Measurements from ENCODE around the gene NFATC1. TPM values are rescaled to one million over a fixed set of nuclear protein-coding genes. Genes with fewer than 3 reads are reported as not detected.

Gene NFATC1
- total and polyA plus RNA-seq, 8 donors = 3.4 to 7.9 (median 4.4) TPM

DNA sequence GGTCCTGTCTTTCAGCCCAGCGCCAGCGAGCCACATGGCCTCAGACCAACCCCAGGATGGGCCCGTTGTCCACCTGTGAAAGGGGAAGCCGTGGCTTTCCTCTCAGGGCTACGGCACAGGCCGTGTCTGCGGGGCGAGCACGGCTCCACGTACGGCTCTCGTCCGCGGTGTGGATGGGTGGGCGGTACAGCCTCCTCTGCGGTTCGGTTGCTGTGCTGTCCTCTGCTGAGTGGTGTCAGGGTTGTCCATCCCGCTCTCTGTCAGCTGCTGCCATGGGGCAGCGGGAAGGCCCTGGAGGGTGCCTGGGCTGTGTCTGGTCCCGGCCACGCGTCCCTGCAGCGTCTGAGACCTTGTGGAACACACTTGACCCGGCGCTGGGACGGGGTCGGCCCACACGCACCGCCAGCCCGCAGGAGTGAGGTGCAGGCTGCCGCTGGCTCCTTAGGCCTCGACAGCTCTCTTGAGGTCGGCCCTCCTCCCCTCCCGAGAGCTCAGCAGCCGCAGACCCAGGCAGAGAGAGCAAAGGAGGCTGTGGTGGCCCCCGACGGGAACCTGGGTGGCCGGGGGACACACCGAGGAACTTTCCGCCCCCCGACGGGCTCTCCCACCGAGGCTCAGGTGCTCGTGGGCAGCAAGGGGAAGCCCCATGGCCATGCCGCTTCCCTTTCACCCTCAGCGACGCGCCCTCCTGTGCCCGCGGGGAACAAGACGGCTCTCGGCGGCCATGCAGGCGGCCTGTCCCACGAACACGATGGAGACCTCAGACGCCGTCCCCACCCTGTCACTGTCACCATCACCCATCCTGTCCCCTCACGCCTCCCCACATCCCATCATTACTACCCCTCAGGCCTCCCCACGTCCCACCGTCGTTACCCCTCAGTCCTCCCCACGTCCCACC lies 128.7 kb downstream of the NFATC1 start:
- intact Hi-C loops (cut with DNase I) = loop anchor here in 1 of 3 donors (5.0 kb wide), 1 partner anchor 142 kb away; no protein-coding TSS in a partner anchor

DNA sequence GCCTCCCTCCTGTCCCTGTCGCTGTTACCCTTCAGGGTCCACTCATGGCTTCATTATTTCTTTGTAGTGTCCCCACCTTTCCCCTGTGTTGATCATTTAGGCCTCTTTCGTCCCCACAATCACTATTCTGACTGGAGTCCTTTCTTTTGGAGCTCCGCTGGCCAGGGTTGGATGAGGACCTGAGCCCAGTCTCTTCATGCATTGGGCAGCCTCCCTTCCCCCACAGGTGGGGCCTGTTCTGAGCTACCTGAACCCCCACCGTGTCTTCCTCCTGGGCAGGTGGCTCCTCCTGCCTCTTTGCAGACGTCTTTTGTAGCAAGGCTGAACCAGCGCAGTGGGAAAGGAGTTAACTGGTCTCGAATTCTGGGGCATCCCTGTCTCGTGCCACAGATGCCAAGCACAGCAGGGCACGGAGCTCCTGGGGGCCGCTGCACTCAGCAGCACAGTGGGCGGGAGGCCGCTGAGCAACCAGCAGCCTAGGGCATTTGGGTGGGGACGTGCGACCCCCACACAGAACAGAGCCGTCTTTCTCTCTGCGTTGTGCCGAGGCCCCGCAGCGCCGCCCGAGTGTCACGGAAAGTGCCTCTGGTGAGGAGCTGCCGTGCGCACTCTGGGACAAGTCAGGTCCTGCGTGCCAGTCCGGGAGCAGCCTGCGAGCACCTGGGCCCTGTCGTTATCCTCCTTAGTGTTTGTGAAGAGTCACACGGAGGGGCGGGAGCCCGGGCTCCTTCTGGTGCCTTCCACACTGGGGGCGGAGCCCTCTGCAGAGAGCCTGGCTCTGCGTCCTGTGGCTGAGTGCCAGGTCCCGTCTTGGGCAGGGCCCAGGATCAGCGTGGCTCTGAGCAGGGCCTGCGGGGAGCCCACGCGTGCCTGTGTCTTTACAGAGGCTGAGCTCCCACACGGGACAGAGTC lies 130.1 kb downstream of the NFATC1 start:
- no peak for FAIRE-seq
- WGBS, 2 donors = 71 to 75% methylated on average over 39 of the region's 39 CpGs
- Histone ChIP-seq H3K4me3 (no peak overlapping the region), H3K27me3 (no peaks in the 10 kb centered on the region), H3K27ac (no peak overlapping the region), H3K4me1 (no peaks in the 10 kb centered on the region), H3K36me3 (no peaks in the 10 kb centered on the region), H3K9me3 (no peaks in the 10 kb centered on the region)
- DNase-seq = peak in 3 of 6 donors; percentile 14 to 62 (median 61)
- TF ChIP-seq, protein P1, sequence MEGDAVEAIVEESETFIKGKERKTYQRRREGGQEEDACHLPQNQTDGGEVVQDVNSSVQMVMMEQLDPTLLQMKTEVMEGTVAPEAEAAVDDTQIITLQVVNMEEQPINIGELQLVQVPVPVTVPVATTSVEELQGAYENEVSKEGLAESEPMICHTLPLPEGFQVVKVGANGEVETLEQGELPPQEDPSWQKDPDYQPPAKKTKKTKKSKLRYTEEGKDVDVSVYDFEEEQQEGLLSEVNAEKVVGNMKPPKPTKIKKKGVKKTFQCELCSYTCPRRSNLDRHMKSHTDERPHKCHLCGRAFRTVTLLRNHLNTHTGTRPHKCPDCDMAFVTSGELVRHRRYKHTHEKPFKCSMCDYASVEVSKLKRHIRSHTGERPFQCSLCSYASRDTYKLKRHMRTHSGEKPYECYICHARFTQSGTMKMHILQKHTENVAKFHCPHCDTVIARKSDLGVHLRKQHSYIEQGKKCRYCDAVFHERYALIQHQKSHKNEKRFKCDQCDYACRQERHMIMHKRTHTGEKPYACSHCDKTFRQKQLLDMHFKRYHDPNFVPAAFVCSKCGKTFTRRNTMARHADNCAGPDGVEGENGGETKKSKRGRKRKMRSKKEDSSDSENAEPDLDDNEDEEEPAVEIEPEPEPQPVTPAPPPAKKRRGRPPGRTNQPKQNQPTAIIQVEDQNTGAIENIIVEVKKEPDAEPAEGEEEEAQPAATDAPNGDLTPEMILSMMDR (IDR thresholded peaks at IDR 0.05) = no peak
- intact Hi-C loops (cut with DNase I) = loop anchor here in 1 of 3 donors (5.0 kb wide), 1 partner anchor 144 kb away; no protein-coding TSS in a partner anchor
- peak in 3 of 4 donors; percentile 23 to 36 (median 29) for ATAC-seq

More for the DNA sequence above, 128.7 kb downstream of the NFATC1 start:
- DNase-seq = peak in 3 of 6 donors; percentile 12 to 58 (median 51)
- TF ChIP-seq, protein P1 (IDR thresholded peaks at IDR 0.05) = no peak
- Histone ChIP-seq H3K4me1 (no peaks in the 10 kb centered on the region), H3K27ac (no peak overlapping the region), H3K36me3 (no peaks in the 10 kb centered on the region), H3K27me3 (no peaks in the 10 kb centered on the region), H3K9me3 (no peaks in the 10 kb centered on the region), H3K4me3 (no peak overlapping the region)
- WGBS, 2 donors = 90 to 94% methylated on average over 58 to 63 of the region's 63 CpGs
- no peak for FAIRE-seq
- ATAC-seq = peak in 1 of 4 donors; percentile 12

DNA sequence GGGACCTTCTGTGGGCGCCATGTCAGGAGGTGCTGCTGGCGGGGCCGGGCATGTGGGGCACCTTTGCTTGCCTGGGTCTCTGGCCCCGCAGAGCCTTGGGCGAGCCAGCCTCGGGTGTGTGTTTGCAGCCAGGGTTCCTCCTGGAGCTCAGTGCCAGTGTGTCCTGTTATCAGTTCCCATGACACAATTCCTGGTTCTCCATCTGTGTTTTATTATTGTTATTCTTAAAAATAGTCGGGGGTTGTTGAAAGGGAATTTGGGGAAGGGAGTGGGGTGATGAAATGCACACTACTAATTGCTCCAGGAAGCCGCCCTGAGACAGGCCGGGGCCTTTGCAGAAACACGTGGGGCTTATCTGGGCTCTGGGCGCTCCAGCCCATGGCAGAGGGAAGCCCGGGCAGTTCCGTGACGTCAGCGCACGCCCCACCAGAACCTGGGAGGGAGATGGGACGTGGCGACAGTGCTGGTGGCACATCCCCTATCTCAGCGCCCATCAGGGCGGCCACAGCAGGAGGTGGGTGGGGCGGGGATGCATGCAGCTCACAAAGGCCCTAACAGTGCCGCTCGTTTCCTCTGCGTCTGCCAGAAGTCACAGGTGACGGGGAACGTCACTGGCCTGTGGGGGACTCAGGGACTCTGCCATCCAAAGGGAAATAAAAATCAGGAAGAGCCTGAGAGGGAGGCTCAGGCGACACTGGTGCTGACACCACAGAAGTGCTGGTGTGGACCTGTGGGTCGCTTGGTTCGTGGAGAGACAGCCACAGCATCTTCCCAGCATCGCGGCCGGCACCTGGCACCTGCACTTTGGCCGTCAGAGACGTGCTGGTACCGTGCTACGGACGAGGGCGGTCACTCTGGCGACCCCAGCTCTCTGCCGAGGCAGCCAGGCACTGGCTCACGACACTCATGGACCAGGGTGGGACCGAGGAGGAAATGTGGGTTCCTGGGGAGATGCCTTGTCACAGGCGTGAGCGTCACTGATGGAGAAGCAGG lies 131.0 kb downstream of the NFATC1 start:
- FAIRE-seq (no peak), DNase-seq (peak in 2 of 6 donors; percentile 48 to 54), ATAC-seq (no peak)
- intact Hi-C loops (cut with DNase I) = loop anchor here in 1 of 3 donors (5.0 kb wide), 1 partner anchor 144 kb away; no protein-coding TSS in a partner anchor
- H3K27ac ChIP-seq = no peak overlapping the region
- H3K4me1 ChIP-seq = no peaks in the 10 kb centered on the region
- H3K27me3 ChIP-seq = no peaks in the 10 kb centered on the region
- no peaks in the 10 kb centered on the region for H3K9me3 ChIP-seq
- H3K4me3 ChIP-seq = no peak overlapping the region
- 87 to 89% methylated on average over 44 of the region's 44 CpGs for WGBS, 2 donors
- no peaks in the 10 kb centered on the region for H3K36me3 ChIP-seq
- TF ChIP-seq, protein P1 (IDR thresholded peaks at IDR 0.05) = no peak

DNA sequence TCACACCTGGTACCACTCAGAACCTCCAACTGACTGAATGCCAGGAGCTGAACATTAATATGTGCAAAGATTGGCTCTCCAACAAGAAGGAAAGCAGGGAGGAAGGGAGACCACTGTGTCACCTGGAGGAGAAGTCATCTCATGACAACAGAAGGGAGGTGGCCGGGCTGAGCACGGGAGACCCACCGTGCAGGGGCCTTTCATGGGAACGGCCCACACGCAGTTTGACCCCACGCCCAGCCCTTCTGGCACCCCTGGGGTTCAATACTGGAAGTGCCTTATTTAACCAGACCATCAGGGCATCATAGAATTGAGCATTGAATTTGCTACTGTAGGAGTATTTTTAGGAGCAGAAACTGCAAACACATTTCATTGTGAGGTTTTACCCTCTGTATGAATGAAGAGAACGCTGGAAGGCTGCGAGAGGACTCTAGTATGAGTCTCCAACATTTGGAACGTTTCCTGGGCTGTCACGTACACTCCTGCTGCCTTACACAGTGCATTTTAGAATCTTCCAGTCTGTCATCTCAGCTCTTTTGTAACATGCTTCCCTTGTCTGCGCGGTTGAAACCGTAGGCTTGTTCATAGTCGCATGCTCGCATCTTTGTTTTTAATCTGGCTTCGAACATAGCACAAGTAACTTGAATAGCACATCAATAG lies 132.1 kb downstream of the NFATC1 start:
- H3K27ac ChIP-seq = no peak overlapping the region
- ATAC-seq = no peak
- no peaks in the 10 kb centered on the region for H3K36me3 ChIP-seq
- H3K4me3 ChIP-seq = no peak overlapping the region
- DNase-seq = peak in 1 of 6 donors; percentile 39
- no peaks in the 10 kb centered on the region for H3K4me1 ChIP-seq
- 89 to 93% methylated on average over 16 of the region's 16 CpGs for WGBS, 2 donors
- FAIRE-seq = no peak
- no peaks in the 10 kb centered on the region for H3K9me3 ChIP-seq
- intact Hi-C loops (cut with DNase I) = loop anchor here in 1 of 3 donors (5.0 kb wide), 1 partner anchor 145 kb away; no protein-coding TSS in a partner anchor
- no peaks in the 10 kb centered on the region for H3K27me3 ChIP-seq
- TF ChIP-seq, protein P1 (IDR thresholded peaks at IDR 0.05) = no peak
